Measurements from ENCODE around the gene SDCCAG8.

DNA sequence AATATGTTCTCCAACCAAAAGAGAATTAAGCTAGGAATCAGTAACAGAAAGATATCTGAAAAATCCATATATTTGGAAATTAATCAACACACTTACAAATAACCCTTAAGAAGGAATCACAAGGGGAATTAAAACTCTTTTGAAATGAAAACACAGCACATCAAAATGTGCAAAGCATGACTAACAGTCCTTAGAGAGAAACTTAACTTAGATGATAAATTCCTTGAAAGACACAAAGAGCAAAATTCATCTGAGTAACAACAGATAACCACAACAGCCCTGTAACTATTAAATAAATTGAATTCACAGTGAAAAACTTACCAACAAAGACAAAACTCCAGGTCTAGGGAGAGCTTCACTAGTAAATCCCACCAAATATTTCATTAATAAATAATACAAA lies 283.8 kb downstream of the SDCCAG8 start:
- TF ChIP-seq FOXM1 (IDR thresholded peaks at IDR 0.05; ENCODE audit: borderline replicate concordance) = no peak
- no peak for TF ChIP-seq ELF4 (IDR thresholded peaks at IDR 0.05)
- TF ChIP-seq FOXA1 (IDR thresholded peaks at IDR 0.05) = no peak
- TF ChIP-seq SP1 (IDR thresholded peaks at IDR 0.05) = no peak
- no peak for TF ChIP-seq FOXK2 (IDR thresholded peaks at IDR 0.05)
